CD4-positive, alpha-beta memory T cell (primary cell): ENCODE measurements around the gene GLRB. TPM values are rescaled to one million over a fixed set of nuclear protein-coding genes. Genes with fewer than 3 reads are reported as not detected.

Experiments
- CTCF ChIA-PET: fragments of 350-600 bp; sonication (Branson Sonifier 250); formaldehyde crosslinking; loops from one replicate; lab custom pipeline; 2021; ENCODE audit warnings: inconsistent platforms; ENCODE audit not compliant: partially characterized antibody; lab: Charles Lee
- POLR2A ChIA-PET: fragments of 350-600 bp; sonication (Branson Sonifier 250); formaldehyde crosslinking; loops from one replicate; lab custom pipeline; 2021; ENCODE audit not compliant: partially characterized antibody; lab: Charles Lee
- DNase-seq, 5 donors: peaks; one replicate each; pipeline versions ENCODE4 v3.0.0 to v3.0.0-alpha.2; 2020 to 2022; ENCODE audit warnings: mixed read lengths in 1 of 5
- H3K27ac ChIP-seq: one replicate; pipeline ENCODE4 v1.7.0; 2013; ENCODE audit warnings: low read depth, low read length
- H3K27me3 ChIP-seq: 2 replicates; pipeline ENCODE4 v1.7.0; 2013; ENCODE audit warnings: mild to moderate bottlenecking, low read length, moderate library complexity; ENCODE audit not compliant: insufficient read depth
- H3K36me3 ChIP-seq: 2 replicates; pipeline ENCODE4 v1.7.0; 2013; ENCODE audit warnings: mild to moderate bottlenecking, low read length, moderate library complexity; ENCODE audit not compliant: insufficient read depth
- H3K4me1 ChIP-seq: 2 replicates; pipeline ENCODE4 v1.7.0; 2013; ENCODE audit warnings: mild to moderate bottlenecking, low read length, moderate library complexity; ENCODE audit not compliant: insufficient read depth
- H3K4me3 ChIP-seq, 2 donors: one replicate each; pipeline ENCODE4 v1.7.0; 2013; ENCODE audit warnings: low read length in 2 of 2, mild to moderate bottlenecking in 1 of 2
- H3K9me3 ChIP-seq, 2 donors: one replicate each; pipeline ENCODE4 v1.7.0; 2013; ENCODE audit warnings: low read length in 2 of 2, control low read depth in 1 of 2; ENCODE audit not compliant: control insufficient read depth in 1 of 2
- H3K27ac Mint-ChIP-seq, 7 donors: one replicate each; pipeline ENCODE4 v1.8.0; 2020 to 2021; ENCODE audit warnings: mixed read lengths in 7 of 7, mild to moderate bottlenecking in 6 of 7, inconsistent platforms in 3 of 7, moderate library complexity in 3 of 7
- H3K27me3 Mint-ChIP-seq, 2 donors: one replicate each; pipeline ENCODE4 v1.8.0; 2020 to 2021; ENCODE audit warnings: mixed read lengths in 2 of 2
- H3K36me3 Mint-ChIP-seq, 2 donors: one replicate each; pipeline ENCODE4 v1.8.0; 2020 to 2021; ENCODE audit warnings: mixed read lengths in 2 of 2, inconsistent platforms in 1 of 2, mild to moderate bottlenecking in 1 of 2
- H3K4me1 Mint-ChIP-seq, 4 donors: one replicate each; pipeline ENCODE4 v1.8.0; 2020 to 2021; ENCODE audit warnings: mixed read lengths in 4 of 4, mild to moderate bottlenecking in 1 of 4
- H3K4me3 Mint-ChIP-seq, 8 donors: one replicate each; pipeline ENCODE4 v1.8.0; 2020 to 2021; ENCODE audit warnings: mixed read lengths in 8 of 8, mild to moderate bottlenecking in 7 of 8, moderate library complexity in 6 of 8, inconsistent platforms in 3 of 8
- H3K9me3 Mint-ChIP-seq, 8 donors: one replicate each; pipeline ENCODE4 v1.8.0; 2020 to 2021; ENCODE audit warnings: mixed read lengths in 8 of 8, mild to moderate bottlenecking in 5 of 8, inconsistent platforms in 3 of 8, moderate library complexity in 1 of 8
- intact Hi-C: fragments of 100-400 bp; cut with micrococcal nuclease; formaldehyde crosslinking; loops from one replicate; pipeline ENCODE4 v1.15.1; 2023
- polyA plus RNA-seq, 2 donors: library from polyadenylated mRNA; unstranded; fragments of 300-500 nt; fragmentation: Illumina TruSeq; gene quantifications; one replicate each; pipeline ENCODE4 v1.2.3, GENCODE V29; 2021
- total RNA-seq, 2 experiments: library from RNA; stranded (reverse); gene quantifications; one replicate each; pipeline ENCODE4 v1.2.3, GENCODE V29; 2021

The GLRB gene
- total and polyA plus RNA-seq, 4 experiments from 2014 or later: not detected

DNA sequence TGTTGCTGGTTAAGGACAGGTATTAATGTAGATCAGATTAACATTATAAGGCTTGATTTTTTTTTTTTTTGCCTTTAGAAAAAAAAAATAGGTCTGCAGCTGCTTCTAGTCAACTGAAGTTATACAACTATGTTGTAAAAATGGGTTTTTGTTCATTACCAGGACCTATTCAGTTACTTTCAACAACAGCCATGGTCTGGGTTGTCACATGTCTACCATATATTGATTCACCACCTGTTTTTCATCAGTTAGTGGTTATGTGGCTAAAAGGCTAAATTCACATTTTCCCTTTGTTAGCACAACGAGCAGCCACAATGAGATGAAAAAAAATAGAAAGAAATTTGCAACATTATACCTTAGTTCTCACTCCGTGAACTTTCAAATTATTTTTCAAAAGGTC lies 45.5 kb downstream of the GLRB start:
- no peaks in the 10 kb centered on the region for H3K4me1 Mint-ChIP-seq
- DNase-seq: no peak
- H3K4me1 ChIP-seq: no peaks in the 10 kb centered on the region
- H3K36me3 Mint-ChIP-seq: no peaks in the 10 kb centered on the region
- H3K36me3 ChIP-seq: no peaks in the 10 kb centered on the region
- H3K27me3 ChIP-seq: no peaks in the 10 kb centered on the region
- no peak overlapping the region for H3K4me3 Mint-ChIP-seq
- no peaks in the 10 kb centered on the region for H3K27me3 Mint-ChIP-seq
- H3K27ac ChIP-seq: no peak overlapping the region
- no peak overlapping the region for H3K4me3 ChIP-seq
- intact Hi-C loops: no loop called here
- H3K9me3 ChIP-seq: no peaks in the 10 kb centered on the region
- ChIA-PET CTCF (no interaction called here), POLR2A (no interaction called here)
- peaks cover 0 to 6% (median 3%) of the 10 kb centered on the region in 8 donors for H3K9me3 Mint-ChIP-seq
- H3K27ac Mint-ChIP-seq: no peak overlapping the region

DNA sequence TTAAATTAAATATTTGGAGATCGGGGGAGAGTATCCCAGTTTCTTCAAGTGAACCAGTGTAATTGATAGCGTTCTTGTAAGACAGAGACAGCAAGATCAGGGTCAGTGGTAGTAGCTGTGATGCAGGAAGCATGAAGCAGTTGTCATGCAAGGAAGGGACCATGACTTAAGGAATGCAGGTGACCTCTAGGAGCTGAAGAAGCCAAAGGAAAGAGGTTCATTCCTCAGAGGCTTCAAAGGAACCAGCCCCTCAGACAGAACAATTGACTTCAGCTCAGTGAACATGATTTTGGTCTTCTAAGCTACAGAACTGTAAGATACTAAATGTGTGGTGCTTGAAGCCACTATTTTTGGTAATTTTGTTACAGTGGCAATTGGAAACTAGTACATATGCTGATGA lies 51.6 kb downstream of the GLRB start:
- ChIA-PET POLR2A (no interaction called here), CTCF (no interaction called here)
- no peaks in the 10 kb centered on the region for H3K4me1 Mint-ChIP-seq
- H3K36me3 Mint-ChIP-seq: no peaks in the 10 kb centered on the region
- Histone ChIP-seq H3K4me1 (no peaks in the 10 kb centered on the region), H3K4me3 (no peak overlapping the region), H3K9me3 (no peaks in the 10 kb centered on the region), H3K36me3 (no peaks in the 10 kb centered on the region), H3K27ac (no peak overlapping the region), H3K27me3 (no peaks in the 10 kb centered on the region)
- intact Hi-C loops: no loop called here
- H3K27me3 Mint-ChIP-seq: no peaks in the 10 kb centered on the region
- peaks cover 0 to 5% (median 4%) of the 10 kb centered on the region in 8 donors for H3K9me3 Mint-ChIP-seq
- H3K4me3 Mint-ChIP-seq: no peak overlapping the region
- H3K27ac Mint-ChIP-seq: no peak overlapping the region
- no peak for DNase-seq

DNA sequence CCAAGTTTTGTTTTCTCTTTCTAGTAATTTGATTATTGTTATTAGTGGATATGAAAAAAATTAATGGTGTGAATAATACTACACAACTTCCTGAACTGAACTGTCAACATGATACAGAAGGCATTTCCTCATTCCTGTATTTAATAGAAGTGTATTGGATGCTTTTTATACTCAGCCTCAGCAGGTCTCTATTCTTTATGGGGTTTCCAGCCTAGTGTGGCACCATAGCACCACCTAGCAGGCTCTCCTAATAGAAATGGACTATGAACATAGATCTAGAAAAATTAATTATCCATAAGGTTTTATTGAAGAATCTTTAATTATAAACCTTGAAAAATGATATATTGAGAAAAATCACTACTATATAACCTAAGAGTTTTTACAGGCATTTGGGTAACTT lies 52.4 kb downstream of the GLRB start:
- Mint-ChIP-seq H3K4me1 (no peaks in the 10 kb centered on the region), H3K36me3 (no peaks in the 10 kb centered on the region), H3K27ac (no peak overlapping the region), H3K9me3 (peaks cover 0 to 5% (median 2%) of the 10 kb centered on the region in 8 donors), H3K4me3 (no peak overlapping the region), H3K27me3 (no peaks in the 10 kb centered on the region)
- no peaks in the 10 kb centered on the region for H3K27me3 ChIP-seq
- H3K4me3 ChIP-seq: no peak overlapping the region
- intact Hi-C loops: no loop called here
- POLR2A ChIA-PET: no interaction called here
- no peak overlapping the region for H3K27ac ChIP-seq
- no peaks in the 10 kb centered on the region for H3K4me1 ChIP-seq
- CTCF ChIA-PET: no interaction called here
- DNase-seq: no peak
- no peaks in the 10 kb centered on the region for H3K9me3 ChIP-seq
- H3K36me3 ChIP-seq: no peaks in the 10 kb centered on the region

DNA sequence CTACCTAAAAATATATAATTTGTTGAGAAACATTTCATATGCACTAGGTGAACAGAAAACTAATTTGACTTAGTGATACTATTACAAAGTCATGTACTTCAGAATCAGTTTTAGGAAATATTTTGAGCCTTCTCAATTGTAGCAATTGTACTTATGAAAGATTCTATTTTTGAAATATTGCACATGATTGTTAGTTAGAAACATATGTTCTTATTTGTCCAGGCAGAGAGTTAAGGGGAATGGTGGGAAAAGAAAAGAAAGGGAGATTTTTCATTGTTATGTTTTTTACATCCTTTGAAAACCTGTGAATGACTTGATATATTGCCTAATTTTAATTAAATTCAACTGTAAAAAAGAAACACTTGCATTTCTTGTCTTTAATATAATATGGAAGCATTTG lies 66.0 kb downstream of the GLRB start:
- Histone ChIP-seq H3K27me3 (no peaks in the 10 kb centered on the region), H3K36me3 (no peaks in the 10 kb centered on the region), H3K4me1 (no peaks in the 10 kb centered on the region), H3K27ac (no peak overlapping the region), H3K9me3 (no peaks in the 10 kb centered on the region), H3K4me3 (no peak overlapping the region)
- Mint-ChIP-seq H3K4me1 (no peaks in the 10 kb centered on the region), H3K9me3 (peaks cover 0 to 14% (median 3%) of the 10 kb centered on the region in 8 donors), H3K27ac (no peak overlapping the region), H3K4me3 (no peak overlapping the region), H3K36me3 (no peaks in the 10 kb centered on the region), H3K27me3 (no peaks in the 10 kb centered on the region)
- ChIA-PET CTCF (no interaction called here), POLR2A (no interaction called here)
- DNase-seq: no peak
- intact Hi-C loops: no loop called here

GRCh38 chr4:157143369-157143768 lies 67.4 kb downstream of the GLRB start:
- peaks cover 0 to 17% (median 3%) of the 10 kb centered on the region in 8 donors for H3K9me3 Mint-ChIP-seq

GRCh38 chr4:157151711-157152110 lies 75.8 kb downstream of the GLRB start:
- Histone ChIP-seq H3K4me3 (no peak overlapping the region), H3K4me1 (no peaks in the 10 kb centered on the region), H3K36me3 (no peaks in the 10 kb centered on the region), H3K27me3 (no peaks in the 10 kb centered on the region), H3K27ac (no peak overlapping the region), H3K9me3 (no peaks in the 10 kb centered on the region)
- intact Hi-C loops: no loop called here
- POLR2A ChIA-PET: no interaction called here
- no peaks in the 10 kb centered on the region for H3K27me3 Mint-ChIP-seq
- no peak for DNase-seq
- H3K4me1 Mint-ChIP-seq: no peaks in the 10 kb centered on the region
- CTCF ChIA-PET: no interaction called here
- no peak overlapping the region for H3K4me3 Mint-ChIP-seq
- no peak overlapping the region for H3K27ac Mint-ChIP-seq
- peaks cover 0 to 12% (median 6%) of the 10 kb centered on the region in 8 donors for H3K9me3 Mint-ChIP-seq
- no peaks in the 10 kb centered on the region for H3K36me3 Mint-ChIP-seq

More at GRCh38 chr4:157143369-157143768, 67.4 kb downstream of the GLRB start:
- Histone ChIP-seq H3K27me3 (no peaks in the 10 kb centered on the region), H3K27ac (no peak overlapping the region), H3K4me3 (no peak overlapping the region), H3K4me1 (no peaks in the 10 kb centered on the region), H3K36me3 (no peaks in the 10 kb centered on the region), H3K9me3 (no peaks in the 10 kb centered on the region)
- Mint-ChIP-seq H3K27me3 (no peaks in the 10 kb centered on the region), H3K27ac (no peak overlapping the region), H3K36me3 (no peaks in the 10 kb centered on the region), H3K4me3 (no peak overlapping the region), H3K4me1 (no peaks in the 10 kb centered on the region)
- DNase-seq: no peak
- intact Hi-C loops: no loop called here
- ChIA-PET POLR2A (no interaction called here), CTCF (no interaction called here)

DNA sequence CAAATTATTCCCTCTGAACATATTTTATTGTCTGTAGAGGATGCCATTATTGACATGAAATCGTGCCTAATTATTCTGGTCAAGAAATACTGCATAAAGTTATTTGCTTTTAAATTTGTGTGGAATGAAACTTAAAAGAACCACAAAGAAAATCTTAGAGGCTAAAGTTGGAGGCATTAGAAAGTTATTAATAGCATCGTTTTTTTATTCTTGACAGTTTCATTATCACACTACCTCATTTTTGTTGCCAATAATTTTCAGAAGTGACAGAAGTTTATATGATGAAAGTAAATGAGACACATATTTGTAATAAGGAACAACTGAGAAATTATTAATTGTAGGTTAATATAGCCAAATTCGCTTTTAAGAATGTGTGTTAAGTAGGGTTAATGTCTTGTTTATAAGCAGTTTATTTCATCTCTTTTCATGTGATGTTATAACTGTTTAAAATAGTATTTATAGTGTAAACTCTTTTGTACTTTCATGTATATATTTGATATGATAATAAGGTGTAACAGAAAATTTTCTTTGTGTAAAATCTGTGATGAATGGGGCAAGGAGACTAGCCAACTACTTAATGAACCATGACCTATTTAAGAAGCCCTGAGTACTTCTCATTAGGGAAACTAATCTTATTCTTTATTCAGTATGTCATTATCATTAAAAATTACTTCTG lies 90.1 kb downstream of the GLRB start:
- Mint-ChIP-seq H3K4me1 (no peaks in the 10 kb centered on the region), H3K4me3 (no peak overlapping the region), H3K9me3 (peaks cover 0 to 12% (median 7%) of the 10 kb centered on the region in 8 donors), H3K27ac (no peak overlapping the region), H3K36me3 (no peaks in the 10 kb centered on the region), H3K27me3 (no peaks in the 10 kb centered on the region)
- H3K27me3 ChIP-seq: no peaks in the 10 kb centered on the region
- H3K9me3 ChIP-seq: no peaks in the 10 kb centered on the region
- H3K4me3 ChIP-seq: no peak overlapping the region
- H3K36me3 ChIP-seq: no peaks in the 10 kb centered on the region
- POLR2A ChIA-PET: no interaction called here
- H3K4me1 ChIP-seq: no peaks in the 10 kb centered on the region
- no peak overlapping the region for H3K27ac ChIP-seq
- intact Hi-C loops: no loop called here
- no peak for DNase-seq
- CTCF ChIA-PET: no interaction called here
